ENCODE measurements around the gene NECAB3.
"Not testable (repeated sequence)": the region's sequence is repeated elsewhere in the genome, so short reads cannot be mapped to it uniquely, and the experiment has no call there.

Gene NECAB3

GRCh38 chr20:33648396-33649004 is 25.7 kb downstream of the NECAB3 start:
- ChIA-PET POLR2A (ENCODE audit: low non-redundant PET) (no interaction called here), CTCF (interaction anchor here (4.0 kb wide), 1 partner anchor 20 kb away, joined by 25 read pairs; no protein-coding TSS in a partner anchor)
- DNase-seq (ENCODE audit: low spot score) = peak; percentile 41
- H3K27ac ChIP-seq = peak overlapping the region; percentile 82
- TF ChIP-seq CTCF (conservative IDR thresholded peaks at IDR 0.05; ENCODE audit: low read depth) = no peak

GRCh38 chr20:33647603-33648395 is 26.4 kb downstream of the NECAB3 start:
- CTCF ChIA-PET = interaction anchor here (0.6 to 4.0 kb wide), 2 partner anchors 20 to 32 kb away, joined by 3 to 25 read pairs; no protein-coding TSS in a partner anchor
- POLR2A ChIA-PET (ENCODE audit: low non-redundant PET) = no interaction called here
- TF ChIP-seq CTCF (conservative IDR thresholded peaks at IDR 0.05; ENCODE audit: low read depth) = no peak
- peak overlapping the region; percentile 82 for H3K27ac ChIP-seq
- no peak for DNase-seq (ENCODE audit: low spot score)

DNA sequence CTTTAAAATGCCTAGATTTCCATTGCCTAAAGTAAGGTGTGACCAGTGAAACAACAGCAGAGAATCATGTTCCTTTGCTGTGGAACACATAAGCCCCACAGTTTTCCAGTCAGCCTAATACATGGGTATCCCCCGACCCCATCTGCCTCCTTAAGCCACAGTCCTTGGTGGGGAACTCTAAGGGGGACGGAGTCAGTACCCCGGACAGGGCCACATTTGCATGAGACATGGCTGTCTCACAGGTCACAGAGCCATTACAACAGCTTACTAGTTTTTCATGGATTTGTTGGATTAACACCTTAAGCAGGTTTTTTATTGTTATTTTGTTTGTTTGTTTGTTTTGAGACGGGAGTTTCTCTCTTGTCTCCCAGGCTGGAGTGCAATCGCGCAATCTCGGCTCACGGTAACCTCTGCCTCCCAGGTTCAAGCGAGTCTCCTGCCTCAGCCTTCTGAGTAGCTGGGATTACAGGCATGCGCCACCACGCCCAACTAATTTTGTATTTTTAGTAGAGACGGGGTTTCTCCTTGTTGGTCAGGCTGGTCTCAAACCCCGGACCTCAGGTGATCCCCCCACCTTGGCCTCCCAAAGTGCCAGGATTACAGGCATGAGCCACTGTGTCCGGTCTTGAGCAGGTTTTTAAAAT is 27.1 kb downstream of the NECAB3 start:
- POLR2A ChIA-PET (ENCODE audit: low non-redundant PET); DNase-seq (ENCODE audit: low spot score): not testable (repeated sequence)
- H3K27ac ChIP-seq = peak overlapping the region; percentile 82
- CTCF ChIA-PET = interaction anchor here (0.6 to 4.0 kb wide), 2 partner anchors 21 to 252 kb away, joined by 3 to 25 read pairs; no protein-coding TSS in a partner anchor

DNA sequence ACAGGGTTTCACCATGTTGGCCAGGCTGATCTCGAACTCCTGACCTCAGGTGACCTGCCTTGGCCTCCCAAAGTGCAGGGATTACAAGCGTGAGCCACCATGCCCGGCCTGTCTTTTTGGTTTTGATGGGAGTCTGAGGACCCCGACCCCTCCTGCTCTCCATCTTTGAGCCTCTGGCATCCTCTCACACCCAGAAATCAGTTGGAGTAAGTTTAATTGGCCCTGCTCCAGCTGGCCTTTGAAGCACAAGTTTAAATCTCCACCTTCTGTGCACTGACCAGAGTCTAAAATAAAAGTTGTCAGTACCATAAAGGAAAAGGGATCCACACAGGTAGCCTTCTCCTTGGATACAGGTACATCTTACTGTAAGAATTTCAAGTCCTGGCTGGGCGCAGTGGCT is 28.0 kb downstream of the NECAB3 start:
- DNase-seq (ENCODE audit: low spot score) = no peak
- H3K27ac ChIP-seq = no peak overlapping the region

DNA sequence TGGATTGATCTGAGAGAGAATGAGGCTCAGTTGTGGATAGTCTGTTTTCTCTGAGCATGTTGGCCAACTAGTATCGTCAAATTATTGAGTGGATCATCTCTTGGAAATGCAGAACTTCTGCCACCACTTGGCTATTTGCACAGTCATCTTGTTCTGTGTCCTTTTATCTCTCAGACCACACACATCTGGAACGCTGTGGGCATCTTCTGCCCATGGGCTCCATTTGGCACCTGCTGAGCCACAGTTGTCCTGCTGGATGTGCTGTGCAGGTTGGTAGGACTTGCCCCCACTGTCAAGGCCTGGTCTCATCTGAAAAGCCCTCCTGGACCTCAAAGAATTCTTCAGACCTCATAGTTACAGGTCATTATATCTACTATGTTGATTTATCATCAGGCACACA is 28.8 kb downstream of the NECAB3 start:
- ChIA-PET POLR2A (ENCODE audit: low non-redundant PET) (no interaction called here), CTCF (no interaction called here)
- TF ChIP-seq CTCF (conservative IDR thresholded peaks at IDR 0.05; ENCODE audit: low read depth) = no peak
- no peak for DNase-seq (ENCODE audit: low spot score)
- H3K27ac ChIP-seq = no peak overlapping the region

More for the DNA sequence above, 28.0 kb downstream of the NECAB3 start:
- CTCF ChIA-PET = interaction anchor here (4.0 kb wide), 1 partner anchor 22 kb away, joined by 25 read pairs; no protein-coding TSS in a partner anchor
- POLR2A ChIA-PET (ENCODE audit: low non-redundant PET) = no interaction called here
- TF ChIP-seq CTCF (conservative IDR thresholded peaks at IDR 0.05; ENCODE audit: low read depth) = no peak

- DNase-seq (ENCODE audit: low spot score) = no peak
- ChIA-PET CTCF (interaction anchor here (0.6 to 1.3 kb wide), 2 partner anchors 9 to 12 kb away, joined by 3 to 4 read pairs; no protein-coding TSS in a partner anchor), POLR2A (ENCODE audit: low non-redundant PET) (no interaction called here)
- no peak overlapping the region for H3K27ac ChIP-seq
- no peak for TF ChIP-seq CTCF (conservative IDR thresholded peaks at IDR 0.05; ENCODE audit: low read depth)
Observed at GRCh38 chr20:33645072-33645358, 29.2 kb downstream of the NECAB3 start.

Data from RWPE1 (cell line).